Endothelial cell (in vitro differentiated cells): ENCODE results near the gene CLDN22. TPM values are rescaled to one million over a fixed set of nuclear protein-coding genes. Genes with fewer than 3 reads are reported as not detected.

Source experiments
- DNase-seq: peaks from one replicate; pipeline ENCODE4 v3.0.0; 2021; ENCODE audit warnings: low spot score
- H3K27ac Mint-ChIP-seq: one replicate; pipeline ENCODE4 v1.8.0; 2021; ENCODE audit warnings: mixed read lengths, inconsistent platforms; ENCODE audit not compliant: unreplicated experiment
- H3K27me3 Mint-ChIP-seq: one replicate; pipeline ENCODE4 v1.8.0; 2021; ENCODE audit warnings: mild to moderate bottlenecking, moderate library complexity, mixed read lengths, inconsistent platforms; ENCODE audit not compliant: unreplicated experiment
- H3K36me3 Mint-ChIP-seq: one replicate; pipeline ENCODE4 v1.8.0; 2021; ENCODE audit warnings: mild to moderate bottlenecking, low read depth, mixed read lengths, inconsistent platforms; ENCODE audit not compliant: unreplicated experiment
- H3K4me1 Mint-ChIP-seq: one replicate; pipeline ENCODE4 v1.8.0; 2021; ENCODE audit warnings: mild to moderate bottlenecking, mixed read lengths, inconsistent platforms; ENCODE audit not compliant: unreplicated experiment
- H3K4me3 Mint-ChIP-seq: one replicate; pipeline ENCODE4 v1.8.0; 2021; ENCODE audit warnings: mild to moderate bottlenecking, mixed read lengths, inconsistent platforms; ENCODE audit not compliant: unreplicated experiment
- H3K9me3 Mint-ChIP-seq: one replicate; pipeline ENCODE4 v1.8.0; 2021; ENCODE audit warnings: mixed read lengths, inconsistent platforms; ENCODE audit not compliant: unreplicated experiment
- total RNA-seq: library from RNA; stranded (reverse); fragmentation: NEBNext Ultra II Directional; extraction: Animal tissue kit (Norgen Biotek cat#: 25700); gene quantifications from one replicate; pipeline ENCODE4 v1.2.1, GENCODE V29; 2021; ENCODE audit not compliant: unreplicated experiment
- TF ChIP-seq, protein P1 (sequence below): fragments of 200-600 bp; sonication (generic); IDR thresholded peaks from one replicate; pipeline ENCODE4 v1.5.0; 2021; ENCODE audit warnings: antibody characterized with exemption; ENCODE audit not compliant: unreplicated experiment

Gene CLDN22
- total RNA-seq, 1 donor from 2014 or later = not detected

DNA sequence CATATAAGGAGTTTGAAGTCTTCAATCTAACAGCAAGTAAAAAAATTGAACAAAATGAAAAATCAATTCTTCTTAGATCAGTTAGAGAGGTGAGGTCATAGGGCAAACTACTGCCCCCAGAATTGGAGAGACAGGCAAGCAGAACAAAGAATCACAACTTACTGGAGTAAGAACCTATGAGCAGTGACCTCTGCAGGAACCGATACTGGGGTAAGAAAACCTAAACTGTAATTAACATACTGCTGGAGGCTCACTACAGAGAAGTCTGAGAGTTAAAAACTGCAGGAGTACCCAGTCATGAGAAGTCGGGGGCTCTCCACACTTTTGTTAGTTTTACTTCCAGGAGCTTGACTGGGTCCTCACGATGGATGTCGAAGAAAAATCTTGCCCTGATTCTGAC lies 16.0 kb downstream of the CLDN22 start:
- H3K27ac Mint-ChIP-seq = no peak overlapping the region
- H3K9me3 Mint-ChIP-seq = no peaks in the 10 kb centered on the region
- no peak for DNase-seq
- H3K4me3 Mint-ChIP-seq = no peak overlapping the region
- TF ChIP-seq, protein P1, sequence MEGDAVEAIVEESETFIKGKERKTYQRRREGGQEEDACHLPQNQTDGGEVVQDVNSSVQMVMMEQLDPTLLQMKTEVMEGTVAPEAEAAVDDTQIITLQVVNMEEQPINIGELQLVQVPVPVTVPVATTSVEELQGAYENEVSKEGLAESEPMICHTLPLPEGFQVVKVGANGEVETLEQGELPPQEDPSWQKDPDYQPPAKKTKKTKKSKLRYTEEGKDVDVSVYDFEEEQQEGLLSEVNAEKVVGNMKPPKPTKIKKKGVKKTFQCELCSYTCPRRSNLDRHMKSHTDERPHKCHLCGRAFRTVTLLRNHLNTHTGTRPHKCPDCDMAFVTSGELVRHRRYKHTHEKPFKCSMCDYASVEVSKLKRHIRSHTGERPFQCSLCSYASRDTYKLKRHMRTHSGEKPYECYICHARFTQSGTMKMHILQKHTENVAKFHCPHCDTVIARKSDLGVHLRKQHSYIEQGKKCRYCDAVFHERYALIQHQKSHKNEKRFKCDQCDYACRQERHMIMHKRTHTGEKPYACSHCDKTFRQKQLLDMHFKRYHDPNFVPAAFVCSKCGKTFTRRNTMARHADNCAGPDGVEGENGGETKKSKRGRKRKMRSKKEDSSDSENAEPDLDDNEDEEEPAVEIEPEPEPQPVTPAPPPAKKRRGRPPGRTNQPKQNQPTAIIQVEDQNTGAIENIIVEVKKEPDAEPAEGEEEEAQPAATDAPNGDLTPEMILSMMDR = no peak
- H3K4me1 Mint-ChIP-seq = peaks cover 14% of the 10 kb centered on the region
- no peaks in the 10 kb centered on the region for H3K36me3 Mint-ChIP-seq
- H3K27me3 Mint-ChIP-seq = no peaks in the 10 kb centered on the region

DNA sequence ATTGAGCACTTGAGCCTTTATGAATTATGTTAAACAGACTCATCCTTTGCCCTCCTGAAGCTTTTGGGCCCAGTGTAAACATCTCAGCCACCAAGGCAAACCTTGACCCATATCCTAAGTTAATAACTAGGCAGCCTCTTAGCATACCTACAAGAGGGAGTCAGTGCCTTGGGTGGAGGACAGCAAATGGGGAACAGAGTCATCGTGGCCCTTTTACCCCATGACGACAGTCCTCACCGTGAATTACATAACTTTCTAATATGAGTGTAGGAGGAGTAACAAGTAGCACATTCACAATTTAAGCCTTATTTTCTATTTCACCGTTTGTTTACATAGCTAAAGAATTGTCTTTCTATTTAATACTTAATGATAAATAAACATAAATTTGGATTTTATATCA lies 16.8 kb downstream of the CLDN22 start:
- H3K4me3 Mint-ChIP-seq = no peak overlapping the region
- no peaks in the 10 kb centered on the region for H3K9me3 Mint-ChIP-seq
- TF ChIP-seq, protein P1 = no peak
- DNase-seq = no peak
- peaks cover 14% of the 10 kb centered on the region for H3K4me1 Mint-ChIP-seq
- no peaks in the 10 kb centered on the region for H3K27me3 Mint-ChIP-seq
- no peak overlapping the region for H3K27ac Mint-ChIP-seq
- no peaks in the 10 kb centered on the region for H3K36me3 Mint-ChIP-seq

DNA sequence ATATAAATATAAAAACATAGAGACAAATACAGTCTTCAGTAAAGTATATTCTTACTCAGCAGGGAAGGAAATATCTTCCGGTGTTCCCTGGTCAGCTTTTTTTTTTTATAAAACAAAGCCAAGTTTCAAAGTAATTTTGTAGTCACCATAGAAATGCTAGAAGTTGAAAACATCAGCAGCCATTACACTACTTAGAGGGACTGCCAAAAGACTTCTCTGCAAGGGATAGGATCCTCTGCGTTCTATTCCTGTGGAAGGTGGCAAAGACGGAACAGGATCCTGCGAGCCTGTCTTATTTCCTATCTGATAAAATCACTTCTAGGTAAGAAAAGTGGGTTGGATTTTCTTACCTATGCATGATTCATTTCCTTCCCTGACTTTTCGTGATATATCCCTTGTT lies 19.4 kb downstream of the CLDN22 start:
- Mint-ChIP-seq H3K27ac (no peak overlapping the region), H3K4me1 (peaks cover 14% of the 10 kb centered on the region), H3K4me3 (no peak overlapping the region), H3K27me3 (peaks cover 2% of the 10 kb centered on the region), H3K36me3 (no peaks in the 10 kb centered on the region), H3K9me3 (no peaks in the 10 kb centered on the region)
- DNase-seq = no peak
- TF ChIP-seq, protein P1 = no peak

DNA sequence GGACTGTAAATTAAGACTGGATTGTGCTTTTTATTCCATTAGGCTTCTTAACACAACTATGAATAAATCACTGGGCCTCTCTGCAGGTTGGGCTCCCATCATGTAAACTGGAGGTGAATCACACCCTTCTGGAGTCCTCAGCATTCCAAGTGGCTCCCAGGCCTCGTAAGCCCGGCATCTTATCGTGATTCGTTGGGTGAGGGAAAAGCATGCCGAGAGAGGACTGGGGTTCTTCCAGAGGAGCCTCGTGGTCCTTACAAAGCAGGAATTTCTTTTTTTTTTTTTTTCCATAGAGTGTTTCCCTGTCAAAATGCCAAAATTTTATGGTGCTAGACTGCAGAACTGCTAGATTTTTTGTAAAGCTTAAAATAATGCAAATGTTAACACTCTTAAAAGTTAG lies 20.0 kb downstream of the CLDN22 start:
- peaks cover 3% of the 10 kb centered on the region for H3K36me3 Mint-ChIP-seq
- H3K27ac Mint-ChIP-seq = no peak overlapping the region
- no peaks in the 10 kb centered on the region for H3K9me3 Mint-ChIP-seq

DNA sequence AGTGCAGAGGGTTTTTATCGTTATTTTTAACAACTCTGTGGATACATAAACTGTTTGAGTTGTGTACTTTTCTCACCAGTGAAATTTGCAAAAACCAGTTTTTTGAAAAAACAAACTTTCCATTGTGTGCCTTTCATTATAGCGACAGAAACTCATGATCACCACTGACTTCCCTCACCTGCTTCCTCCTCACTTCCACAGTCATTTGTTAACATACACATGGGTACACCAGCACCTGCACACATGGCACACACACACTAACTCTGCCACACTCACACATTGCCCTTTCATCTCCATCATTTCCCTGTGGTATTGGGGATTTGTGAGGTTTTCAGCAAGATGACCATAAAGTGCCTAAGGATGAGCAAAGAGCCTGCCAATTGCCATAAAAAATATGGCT lies 20.6 kb downstream of the CLDN22 start:
- Mint-ChIP-seq H3K4me1 (peaks cover 14% of the 10 kb centered on the region), H3K27me3 (peaks cover 2% of the 10 kb centered on the region), H3K4me3 (no peak overlapping the region), H3K36me3 (peaks cover 7% of the 10 kb centered on the region), H3K27ac (no peak overlapping the region), H3K9me3 (no peaks in the 10 kb centered on the region)
- no peak for DNase-seq
- TF ChIP-seq, protein P1 = no peak

More for the DNA sequence above, 20.0 kb downstream of the CLDN22 start:
- DNase-seq = no peak
- TF ChIP-seq, protein P1 = no peak
- H3K27me3 Mint-ChIP-seq = peaks cover 2% of the 10 kb centered on the region
- H3K4me3 Mint-ChIP-seq = no peak overlapping the region
- H3K4me1 Mint-ChIP-seq = peaks cover 14% of the 10 kb centered on the region
